Endodermal cell (in vitro differentiated cells): ENCODE data around the gene TBL1X. TPM values are rescaled to one million over a fixed set of nuclear protein-coding genes. Genes with fewer than 3 reads are reported as not detected.

Experiments used
- DNase-seq: peaks from one replicate; pipeline ENCODE4 v3.0.0-alpha.2; 2017
- H3K27ac ChIP-seq: 2 replicates; pipeline ENCODE4 v1.5.1; 2013; ENCODE audit warnings: mild to moderate bottlenecking, low read depth, low read length, moderate library complexity
- H3K27me3 ChIP-seq: 2 replicates; pipeline ENCODE4 v1.6.1; 2013; ENCODE audit warnings: mild to moderate bottlenecking, low read length, moderate library complexity; ENCODE audit not compliant: insufficient read depth, control insufficient read depth, poor library complexity, severe bottlenecking
- H3K36me3 ChIP-seq: 2 replicates; pipeline ENCODE4 v1.7.0; 2013; ENCODE audit warnings: mild to moderate bottlenecking, low read length, moderate library complexity; ENCODE audit not compliant: control insufficient read depth, insufficient read depth
- H3K4me1 ChIP-seq: one replicate; pipeline ENCODE4 v1.7.0; 2013; ENCODE audit warnings: low read length; ENCODE audit not compliant: control insufficient read depth, insufficient read depth
- H3K4me3 ChIP-seq: 2 replicates; pipeline ENCODE4 v1.5.1; 2013; ENCODE audit warnings: mild to moderate bottlenecking, low read length, moderate library complexity
- H3K9ac ChIP-seq: 2 replicates; pipeline ENCODE4 v1.6.1; 2013; ENCODE audit warnings: mild to moderate bottlenecking, low read length, moderate library complexity; ENCODE audit not compliant: poor library complexity, severe bottlenecking; ENCODE audit errors: extremely low read depth
- H3K9me3 ChIP-seq: 2 replicates; pipeline ENCODE4 v1.6.1; 2013; ENCODE audit warnings: mild to moderate bottlenecking, low read length, moderate library complexity; ENCODE audit not compliant: control insufficient read depth
- H3K27ac Mint-ChIP-seq: 2 replicates; pipeline ENCODE4 v1.8.0; 2020; ENCODE audit warnings: mixed read lengths
- H3K27me3 Mint-ChIP-seq: 2 replicates; pipeline ENCODE4 v1.8.0; 2021; ENCODE audit warnings: mild to moderate bottlenecking, mixed read lengths; ENCODE audit not compliant: insufficient read depth
- H3K36me3 Mint-ChIP-seq: 2 replicates; pipeline ENCODE4 v1.8.0; 2020; ENCODE audit warnings: low read depth, mixed read lengths
- H3K4me1 Mint-ChIP-seq: 2 replicates; pipeline ENCODE4 v1.8.0; 2020; ENCODE audit warnings: mixed read lengths
- H3K4me3 Mint-ChIP-seq: 2 replicates; pipeline ENCODE4 v1.8.0; 2020; ENCODE audit warnings: mild to moderate bottlenecking, moderate library complexity, mixed read lengths
- H3K9me3 Mint-ChIP-seq: 2 replicates; pipeline ENCODE4 v1.8.0; 2020; ENCODE audit warnings: mild to moderate bottlenecking, mixed read lengths
- CTCF ChIP-seq: fragments of 200-600 bp; sonication (generic); conservative IDR thresholded peaks from 2 replicates; pipeline ENCODE4 v1.5.0; 2021; ENCODE audit warnings: antibody characterized with exemption, mild to moderate bottlenecking
- WGBS, 2 experiments: methylation state at CpG; one replicate each; pipeline versions ENCODE4 v1.1.5 to v1.1.7; 2013; ENCODE audit warnings: missing lambda C conversion rate in 2 of 2, mixed read lengths in 1 of 2; ENCODE audit not compliant: insufficient coverage in 1 of 2, insufficient read length in 1 of 2; 5-methylcytosine and 5-hydroxymethylcytosine counted together
- total RNA-seq, 2 donors: library from RNA; stranded (reverse); fragmentation: NEBNext Ultra II Directional in 1 of 2; extraction: Animal tissue kit (Norgen Biotek cat#: 25700) in 1 of 2; gene quantifications; 2 replicates in 1 of 2; 3 replicates in 1 of 2; pipeline ENCODE4 v1.2.1, GENCODE V29; 2021

The TBL1X gene
- total RNA-seq, 2 donors from 2014 or later = 19.1 to 24.1 TPM

GRCh38 chrX:9489234-9489633 is 24.4 kb downstream of the TBL1X start:
- H3K4me1 Mint-ChIP-seq = no peaks in the 10 kb centered on the region
- Histone ChIP-seq H3K4me3 (no peak overlapping the region), H3K27ac (no peak overlapping the region), H3K9me3 (no peaks in the 10 kb centered on the region), H3K4me1 (no peaks in the 10 kb centered on the region), H3K36me3 (no peaks in the 10 kb centered on the region), H3K9ac (no peak overlapping the region), H3K27me3 (no peaks in the 10 kb centered on the region)
- DNase-seq = no peak
- WGBS, 2 experiments = 0% methylated on average over 1 of the region's 1 CpG; no CpG with 5 or more reads in 1 of the 2 experiments
- peaks cover 2% of the 10 kb centered on the region for H3K36me3 Mint-ChIP-seq
- H3K4me3 Mint-ChIP-seq = no peak overlapping the region
- H3K9me3 Mint-ChIP-seq = peaks cover 59% of the 10 kb centered on the region
- H3K27me3 Mint-ChIP-seq = no peaks in the 10 kb centered on the region
- H3K27ac Mint-ChIP-seq = no peak overlapping the region
- TF ChIP-seq CTCF = no peak

GRCh38 chrX:9492901-9493300 is 28.0 kb downstream of the TBL1X start:
- DNase-seq = no peak
- H3K9me3 Mint-ChIP-seq = peaks cover 51% of the 10 kb centered on the region
- Histone ChIP-seq H3K9ac (no peak overlapping the region), H3K4me3 (no peak overlapping the region), H3K36me3 (no peaks in the 10 kb centered on the region), H3K9me3 (no peaks in the 10 kb centered on the region), H3K4me1 (no peaks in the 10 kb centered on the region), H3K27me3 (no peaks in the 10 kb centered on the region), H3K27ac (no peak overlapping the region)
- no peaks in the 10 kb centered on the region for H3K36me3 Mint-ChIP-seq
- H3K4me3 Mint-ChIP-seq = no peak overlapping the region
- no peak overlapping the region for H3K27ac Mint-ChIP-seq
- WGBS, 2 experiments = 100% methylated on average over 1 of the region's 2 CpGs; no CpG with 5 or more reads in 1 of the 2 experiments
- TF ChIP-seq CTCF = no peak
- H3K27me3 Mint-ChIP-seq = no peaks in the 10 kb centered on the region
- peaks cover 4% of the 10 kb centered on the region for H3K4me1 Mint-ChIP-seq

GRCh38 chrX:9493936-9494335 is 29.1 kb downstream of the TBL1X start:
- no peak for DNase-seq
- peaks cover 45% of the 10 kb centered on the region for H3K9me3 Mint-ChIP-seq
- no peaks in the 10 kb centered on the region for H3K9me3 ChIP-seq
- H3K9ac ChIP-seq = no peak overlapping the region
- H3K27ac ChIP-seq = no peak overlapping the region
- no peak for TF ChIP-seq CTCF
- H3K27me3 Mint-ChIP-seq = no peaks in the 10 kb centered on the region
- H3K4me3 ChIP-seq = no peak overlapping the region
- no peaks in the 10 kb centered on the region for H3K36me3 ChIP-seq
- WGBS, 2 experiments = 90% methylated on average over 4 of the region's 5 CpGs; no CpG with 5 or more reads in 1 of the 2 experiments
- no peaks in the 10 kb centered on the region for H3K4me1 ChIP-seq
- H3K27me3 ChIP-seq = no peaks in the 10 kb centered on the region
- H3K4me1 Mint-ChIP-seq = peaks cover 4% of the 10 kb centered on the region
- H3K36me3 Mint-ChIP-seq = no peaks in the 10 kb centered on the region
- H3K27ac Mint-ChIP-seq = no peak overlapping the region
- H3K4me3 Mint-ChIP-seq = no peak overlapping the region
